Small intestine (tissue), 7 donors: ENCODE data around the gene SFI1. TPM values are rescaled to one million over a fixed set of nuclear protein-coding genes. Genes with fewer than 3 reads are reported as not detected.

Experiments
- DNase-seq, 2 donors: peaks; one replicate each; pipeline versions ENCODE4 v3.0.0 to v3.0.0-alpha.2; 2013
- FAIRE-seq: peaks from 2 replicates; lab custom pipeline; 2012; peaks lifted over from hg19 to GRCh38; lab: Jason Lieb, UNC
- H3K27ac ChIP-seq, 3 donors: one replicate each; pipeline ENCODE4 v1.5.1; 2013; ENCODE audit warnings: low read length in 2 of 3, mild to moderate bottlenecking in 2 of 3, control low read depth in 1 of 3, inconsistent platforms in 1 of 3, low read depth in 1 of 3, moderate library complexity in 1 of 3
- H3K27me3 ChIP-seq, 3 donors: one replicate each; pipeline ENCODE4 v1.6.1; 2013; ENCODE audit warnings: low read length in 3 of 3, inconsistent platforms in 1 of 3; ENCODE audit not compliant: control insufficient read depth in 3 of 3, insufficient read depth in 3 of 3
- H3K36me3 ChIP-seq, 3 donors: one replicate each; pipeline ENCODE4 v1.6.1; 2013; ENCODE audit warnings: low read length in 3 of 3, inconsistent platforms in 1 of 3, low read depth in 1 of 3, mild to moderate bottlenecking in 1 of 3, moderate library complexity in 1 of 3; ENCODE audit not compliant: control insufficient read depth in 3 of 3, insufficient read depth in 2 of 3
- H3K4me1 ChIP-seq, 3 donors: one replicate each; pipeline ENCODE4 v1.6.1; 2013; ENCODE audit warnings: low read length in 2 of 3, inconsistent platforms in 1 of 3, low read depth in 1 of 3, mild to moderate bottlenecking in 1 of 3, moderate library complexity in 1 of 3; ENCODE audit not compliant: control insufficient read depth in 3 of 3, insufficient read depth in 2 of 3
- H3K4me3 ChIP-seq, 3 donors: one replicate each; pipeline ENCODE4 v1.5.1; 2013; ENCODE audit warnings: low read length in 3 of 3, control low read depth in 1 of 3, inconsistent platforms in 1 of 3, low read depth in 1 of 3, mild to moderate bottlenecking in 1 of 3, moderate library complexity in 1 of 3
- H3K9me3 ChIP-seq, 2 donors: one replicate each; pipeline ENCODE4 v1.6.1; 2013; ENCODE audit warnings: low read depth in 1 of 2, low read length in 1 of 2; ENCODE audit not compliant: control insufficient read depth in 2 of 2, insufficient read depth in 1 of 2
- WGBS, 3 donors: extraction: QIAGEN DNeasy Blood & Tissue Kit; methylation state at CpG; one replicate each; pipeline ENCODE4 v1.1.7; 2013; 5-methylcytosine and 5-hydroxymethylcytosine counted together
- polyA plus RNA-seq, 4 donors: library from polyadenylated mRNA; stranded (reverse) in 3 of 4; unstranded in 1 of 4; fragments of 200-250 nt in 3 of 4; fragments of 120-200 nt in 1 of 4; gene quantifications; one replicate each; pipeline versions ENCODE4 v1.2.1 to v1.2.3, GENCODE V29; 2013
- donor health status: healthy with polysubstance abuse.
- donor health status: control.
- donor health status: control.
- donor health status: Bipolar disorder and iron deficiency.
- donor health status: healthy.

The SFI1 gene
- polyA plus RNA-seq, 4 donors, result 21.5 to 174 (median 97.6) TPM

- Histone ChIP-seq H3K4me3 (no peak overlapping the region), H3K36me3 (peaks cover 8 to 22% (median 8%) of the 10 kb centered on the region in 3 donors), H3K4me1 (no peaks in the 10 kb centered on the region), H3K27ac (no peak overlapping the region), H3K27me3 (no peaks in the 10 kb centered on the region), H3K9me3 (no peaks in the 10 kb centered on the region)
- FAIRE-seq (no peak), DNase-seq (no peak)
- 86 to 96% (median 93%) methylated on average over 5 of the region's 5 CpGs for WGBS, 3 donors
Measured at GRCh38 chr22:31578171-31578570, 81.8 kb downstream of the SFI1 start.

GRCh38 chr22:31579835-31580242 lies 83.5 kb downstream of the SFI1 start:
- FAIRE-seq (no peak), DNase-seq (peak; percentile 24 to 47)
- Histone ChIP-seq H3K9me3 (no peaks in the 10 kb centered on the region), H3K4me1 (no peaks in the 10 kb centered on the region), H3K27ac (no peak overlapping the region), H3K4me3 (no peak overlapping the region), H3K36me3 (peaks cover 4 to 21% (median 8%) of the 10 kb centered on the region in 3 donors), H3K27me3 (no peaks in the 10 kb centered on the region)
- WGBS, 3 donors, result 73 to 76% (median 73%) methylated on average over 1 of the region's 1 CpG

GRCh38 chr22:31583861-31584485 lies 87.6 kb downstream of the SFI1 start:
- Histone ChIP-seq H3K36me3 (peaks cover 0 to 11% (median 10%) of the 10 kb centered on the region in 3 donors), H3K27ac (no peak overlapping the region), H3K9me3 (no peaks in the 10 kb centered on the region), H3K4me3 (no peak overlapping the region), H3K27me3 (no peaks in the 10 kb centered on the region), H3K4me1 (peaks cover 0 to 17% (median 0%) of the 10 kb centered on the region in 3 donors)
- DNase-seq, result no peak
- WGBS, 3 donors, result 93 to 95% (median 94%) methylated on average over 3 of the region's 3 CpGs
- no peak for FAIRE-seq

DNA sequence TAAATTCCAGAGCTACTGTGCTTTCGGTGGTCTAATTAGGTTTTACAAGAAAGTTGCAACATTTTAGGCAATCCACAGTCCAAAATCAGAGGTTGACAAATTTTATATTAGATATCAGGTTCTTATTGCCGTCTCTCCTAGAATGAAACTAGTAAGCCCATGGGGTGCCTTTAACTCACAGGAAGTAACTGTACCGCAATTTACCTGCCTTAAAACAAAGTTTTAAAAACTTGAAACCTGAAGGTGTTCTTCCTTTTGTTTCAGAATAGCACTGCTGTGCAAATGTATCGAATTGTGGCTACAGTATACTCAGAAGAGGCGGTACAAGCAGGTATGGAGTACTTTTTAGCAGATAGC lies 88.4 kb downstream of the SFI1 start:
- peaks cover 0 to 13% (median 11%) of the 10 kb centered on the region in 3 donors for H3K36me3 ChIP-seq
- WGBS, 3 donors, result 89 to 92% (median 89%) methylated on average over 5 of the region's 5 CpGs
- H3K4me3 ChIP-seq, result no peak overlapping the region
- FAIRE-seq (no peak), DNase-seq (no peak)
- H3K27me3 ChIP-seq, result no peaks in the 10 kb centered on the region
- peaks cover 0 to 23% (median 0%) of the 10 kb centered on the region in 3 donors for H3K4me1 ChIP-seq
- no peaks in the 10 kb centered on the region for H3K9me3 ChIP-seq
- no peak overlapping the region for H3K27ac ChIP-seq

DNA sequence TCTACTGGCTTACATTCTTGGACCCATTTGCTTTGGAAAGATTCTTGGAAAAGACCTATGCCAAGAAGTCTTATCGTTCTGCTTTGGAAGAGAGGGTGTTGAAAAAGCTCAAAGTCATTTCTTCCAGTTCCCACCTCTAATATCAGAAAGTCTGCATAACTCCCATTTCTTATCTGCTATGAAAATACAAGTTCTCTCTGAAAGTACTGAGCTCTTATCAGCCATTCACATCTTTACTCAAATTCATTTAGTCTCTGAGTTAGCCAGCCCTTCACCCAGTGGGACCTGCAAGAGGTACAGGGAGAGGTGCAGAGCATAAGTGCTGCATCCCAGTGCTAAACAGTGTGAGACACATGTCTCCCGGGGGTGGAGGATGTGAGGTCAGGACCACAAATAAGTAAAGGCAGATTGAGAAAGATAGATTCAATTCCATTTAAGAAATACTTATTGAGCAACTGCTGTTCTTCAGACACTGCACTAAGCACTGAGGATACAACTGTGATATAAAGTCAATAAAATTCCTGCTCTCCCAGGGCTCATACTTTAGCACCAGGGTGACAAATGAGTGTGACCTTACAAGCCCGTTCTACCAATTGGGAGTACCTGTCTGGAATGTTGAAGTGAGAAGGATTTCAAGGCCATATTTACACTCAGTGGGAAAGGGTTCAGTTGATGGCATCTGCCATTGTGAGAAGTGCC lies 89.0 kb downstream of the SFI1 start:
- Histone ChIP-seq H3K36me3 (peaks cover 0 to 13% (median 11%) of the 10 kb centered on the region in 3 donors), H3K9me3 (no peaks in the 10 kb centered on the region), H3K4me3 (no peak overlapping the region), H3K27me3 (no peaks in the 10 kb centered on the region), H3K27ac (no peak overlapping the region), H3K4me1 (peaks cover 0 to 23% (median 0%) of the 10 kb centered on the region in 3 donors)
- DNase-seq (no peak), FAIRE-seq (no peak)
- WGBS, 3 donors, result 69 to 75% (median 70%) methylated on average over 3 of the region's 3 CpGs

DNA sequence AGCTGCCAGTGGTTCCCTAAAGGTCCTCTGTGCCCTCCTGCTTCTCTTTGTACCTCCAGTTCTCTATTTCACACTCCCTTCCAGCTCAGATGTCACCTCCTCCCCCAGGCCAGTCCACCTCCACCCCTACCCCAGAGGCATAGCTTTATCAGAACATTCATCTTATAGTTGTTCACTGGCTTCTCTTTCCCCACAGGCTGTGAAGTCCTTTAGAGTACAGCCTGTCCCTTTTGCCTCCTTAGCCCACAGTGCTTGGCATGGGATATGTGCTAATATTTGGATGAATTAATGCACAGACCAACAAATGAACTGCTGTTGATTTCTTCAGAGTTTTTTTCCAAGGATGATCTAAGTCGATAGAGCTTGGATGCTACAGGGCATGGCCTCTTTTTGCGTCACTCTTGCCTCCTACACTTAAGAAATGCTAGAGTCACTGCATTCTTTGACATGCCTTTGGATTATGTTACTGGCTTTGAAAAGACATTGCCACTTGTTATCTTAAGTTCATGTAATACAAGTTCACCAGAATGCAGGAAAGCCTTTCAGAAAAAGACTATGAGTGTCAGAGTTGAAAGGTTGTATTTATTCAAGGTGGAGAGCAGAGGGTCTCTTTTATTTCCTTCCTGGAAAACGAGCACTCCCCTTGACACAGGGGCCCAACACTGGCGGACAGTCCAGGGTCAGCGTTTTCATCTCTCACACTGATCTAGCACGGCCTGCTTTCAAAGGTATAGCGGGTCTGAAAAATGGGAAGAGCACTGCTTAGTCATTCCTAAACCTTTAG lies 90.0 kb downstream of the SFI1 start:
- peak in 1 of 2 donors; percentile 45 for DNase-seq
- Histone ChIP-seq H3K9me3 (no peaks in the 10 kb centered on the region), H3K27ac (peak overlapping the region in 1 of 3 donors; percentile 41), H3K27me3 (no peaks in the 10 kb centered on the region), H3K36me3 (peaks cover 0 to 13% (median 11%) of the 10 kb centered on the region in 3 donors), H3K4me1 (peaks cover 0 to 23% (median 0%) of the 10 kb centered on the region in 3 donors), H3K4me3 (no peak overlapping the region)
- no peak for FAIRE-seq
- 77 to 80% (median 79%) methylated on average over 7 of the region's 7 CpGs for WGBS, 3 donors

GRCh38 chr22:31588970-31589675 lies 92.8 kb downstream of the SFI1 start:
- WGBS, 3 donors, result 67 to 75% (median 75%) methylated on average over 6 of the region's 6 CpGs
- H3K4me3 ChIP-seq, result peak overlapping the region in 2 of 3 donors; percentile 31 to 33

More at GRCh38 chr22:31588970-31589675, 92.8 kb downstream of the SFI1 start:
- DNase-seq, result peak; percentile 70
- H3K36me3 ChIP-seq, result peaks cover 0 to 11% (median 11%) of the 10 kb centered on the region in 3 donors
- no peaks in the 10 kb centered on the region for H3K27me3 ChIP-seq
- H3K4me1 ChIP-seq, result peaks cover 0 to 23% (median 0%) of the 10 kb centered on the region in 3 donors
- H3K27ac ChIP-seq, result peak overlapping the region in 1 of 3 donors; percentile 80
- FAIRE-seq, result no peak
- H3K9me3 ChIP-seq, result no peaks in the 10 kb centered on the region
